ENCODE measurements around the gene CHD2.
"Not testable (repeated sequence)": the region's sequence is repeated elsewhere in the genome, so short reads cannot be mapped to it uniquely, and the experiment has no call there.

CHD2 gene

DNA sequence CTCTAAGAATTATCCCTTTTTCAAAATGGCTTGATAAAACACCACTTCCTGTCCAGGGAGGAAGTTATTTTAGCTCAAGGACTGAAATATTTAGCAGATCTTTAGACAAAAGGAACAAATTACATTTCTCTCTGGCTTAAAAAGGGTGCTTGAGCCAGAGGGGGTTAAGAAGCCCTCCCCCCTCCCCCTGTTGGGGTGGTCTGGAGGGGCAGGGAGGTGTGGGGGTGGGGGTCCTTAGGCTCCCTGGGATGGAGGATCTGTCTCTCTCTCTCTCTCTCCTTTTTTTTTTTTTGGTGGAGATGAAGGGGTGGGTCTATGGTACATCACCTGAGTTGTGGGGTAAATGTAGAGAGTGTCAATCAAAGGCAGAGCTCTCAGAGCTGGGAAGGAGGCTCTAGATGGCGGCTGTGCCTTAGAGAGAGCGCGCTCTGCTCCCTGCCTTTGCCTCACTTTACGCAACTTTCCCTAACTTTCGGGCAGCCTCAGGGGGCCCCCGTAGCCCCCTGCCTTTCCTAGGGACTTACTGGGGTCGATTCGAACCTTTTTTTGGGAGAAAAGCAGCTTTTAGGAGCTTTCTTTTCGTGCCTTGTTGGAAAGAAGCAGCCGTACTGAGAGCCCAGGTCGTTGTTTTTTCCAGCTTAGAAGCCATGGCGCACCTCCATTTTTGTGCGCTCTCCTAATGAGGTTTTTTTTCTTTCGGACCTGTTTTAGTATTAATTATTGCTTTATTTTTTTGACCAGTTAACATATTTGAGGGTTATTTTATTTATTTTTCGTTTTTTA lies at the start of gene CHD2:
TSS of gene CHD2 (plus strand) at position 377 of the 783 bp plus-strand sequence. CDS start 914 bp downstream, outside the sequence.
- peak; percentile 55 for DNase-seq (ENCODE audit: low read depth)

- DNase-seq (ENCODE audit: low read depth): no peak
These were observed 46.9 kb upstream of the CHD2 start for GRCh38 chr15:92853222-92853621.

DNA sequence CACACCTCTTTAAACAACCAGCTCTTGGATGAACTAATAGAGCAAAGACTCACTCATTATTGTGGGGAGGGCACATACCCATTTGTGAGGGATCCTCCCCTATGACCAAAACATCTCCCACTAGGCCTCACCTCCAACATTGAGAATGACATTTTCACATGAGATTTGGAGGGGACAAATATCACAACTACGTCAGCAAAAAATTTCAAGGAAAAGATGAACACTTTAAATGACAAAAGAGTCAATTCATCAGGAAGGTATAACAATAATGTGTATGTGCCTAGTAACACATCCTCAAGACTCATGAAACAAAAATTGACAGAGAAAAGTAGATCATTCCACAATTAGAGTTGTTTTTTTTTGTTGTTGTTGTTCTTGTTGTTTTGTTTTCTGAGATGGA lies 38.4 kb upstream of the CHD2 start:
- no peak for DNase-seq (ENCODE audit: low read depth)

GRCh38 chr15:92864127-92864814 lies 35.9 kb upstream of the CHD2 start:
- no peak for DNase-seq (ENCODE audit: low read depth)

DNA sequence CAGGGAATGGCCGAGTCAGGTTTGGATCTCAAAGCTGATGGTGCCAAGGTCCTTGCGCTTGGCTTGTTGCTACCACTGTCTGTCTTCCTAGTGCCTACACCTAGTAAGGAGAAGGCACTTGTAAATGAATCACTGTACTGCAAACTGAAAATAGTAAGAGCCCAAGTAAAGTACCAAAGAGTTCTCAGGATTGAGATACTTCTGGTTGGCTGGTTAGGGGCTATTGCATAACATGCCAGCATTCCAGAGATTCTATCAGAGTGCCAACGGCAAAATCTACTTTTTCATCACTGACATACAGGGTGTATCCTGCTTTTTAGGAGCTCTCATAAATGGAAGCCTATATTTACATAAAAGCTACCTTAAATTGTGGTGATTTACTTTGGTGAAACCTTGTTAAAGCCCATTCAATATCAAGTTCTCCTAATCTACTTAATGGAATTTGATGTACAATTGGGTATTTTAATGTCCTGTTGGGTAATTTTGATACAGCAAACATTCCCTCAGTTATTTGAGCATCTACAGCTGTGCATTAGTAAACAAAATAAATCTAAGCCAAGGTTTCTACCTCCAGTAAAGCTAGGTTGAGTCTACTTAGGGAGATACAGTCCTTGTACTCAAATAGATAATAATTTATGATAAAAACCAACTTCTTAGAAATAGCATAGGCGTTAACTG lies 30.7 kb upstream of the CHD2 start:
- DNase-seq (ENCODE audit: low read depth): no peak

GRCh38 chr15:92870010-92870591 lies 30.0 kb upstream of the CHD2 start:
- DNase-seq (ENCODE audit: low read depth): no peak

GRCh38 chr15:92872967-92873366 lies 27.2 kb upstream of the CHD2 start:
- DNase-seq (ENCODE audit: low read depth): not testable (repeated sequence)

- no peak for DNase-seq (ENCODE audit: low read depth)
These were observed 23.1 kb upstream of the CHD2 start for GRCh38 chr15:92877000-92877399.

- no peak for DNase-seq (ENCODE audit: low read depth)
These were observed 22.7 kb upstream of the CHD2 start for GRCh38 chr15:92877416-92877815.

DNA sequence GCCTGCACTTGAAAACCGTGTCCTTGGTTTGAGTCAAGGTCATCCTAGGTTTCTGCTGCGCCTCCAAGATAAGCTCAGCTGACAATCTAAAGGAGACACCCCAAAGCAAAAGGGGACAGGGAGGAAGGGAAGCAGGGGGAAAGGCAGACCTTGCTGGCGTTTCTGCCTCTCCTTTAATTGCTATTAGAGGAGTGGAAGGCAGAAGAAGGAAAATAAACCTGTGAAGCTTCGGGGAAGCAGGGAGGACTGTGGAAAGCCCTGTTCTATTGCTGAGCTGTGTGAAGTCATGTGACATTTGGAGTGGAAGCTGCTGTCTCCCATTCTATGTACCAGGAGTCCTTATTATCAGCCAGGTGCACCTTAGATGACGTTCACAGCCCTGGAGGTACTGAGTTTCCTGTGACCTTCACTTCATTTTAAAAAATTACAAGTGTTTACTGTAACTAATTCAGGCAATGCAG lies 21.5 kb upstream of the CHD2 start:
- DNase-seq (ENCODE audit: low read depth): no peak

GRCh38 chr15:92879949-92880725 lies 20.0 kb upstream of the CHD2 start:
- DNase-seq (ENCODE audit: low read depth): no peak

GRCh38 chr15:92880796-92881195 lies 19.3 kb upstream of the CHD2 start:
- no peak for DNase-seq (ENCODE audit: low read depth)

GRCh38 chr15:92881211-92881754 lies 18.8 kb upstream of the CHD2 start:
- DNase-seq (ENCODE audit: low read depth): no peak

GRCh38 chr15:92881802-92882696 lies 18.1 kb upstream of the CHD2 start:
- DNase-seq (ENCODE audit: low read depth): peak; percentile 97

- DNase-seq (ENCODE audit: low read depth): no peak
These were observed 17.4 kb upstream of the CHD2 start for GRCh38 chr15:92882697-92883162.

DNA sequence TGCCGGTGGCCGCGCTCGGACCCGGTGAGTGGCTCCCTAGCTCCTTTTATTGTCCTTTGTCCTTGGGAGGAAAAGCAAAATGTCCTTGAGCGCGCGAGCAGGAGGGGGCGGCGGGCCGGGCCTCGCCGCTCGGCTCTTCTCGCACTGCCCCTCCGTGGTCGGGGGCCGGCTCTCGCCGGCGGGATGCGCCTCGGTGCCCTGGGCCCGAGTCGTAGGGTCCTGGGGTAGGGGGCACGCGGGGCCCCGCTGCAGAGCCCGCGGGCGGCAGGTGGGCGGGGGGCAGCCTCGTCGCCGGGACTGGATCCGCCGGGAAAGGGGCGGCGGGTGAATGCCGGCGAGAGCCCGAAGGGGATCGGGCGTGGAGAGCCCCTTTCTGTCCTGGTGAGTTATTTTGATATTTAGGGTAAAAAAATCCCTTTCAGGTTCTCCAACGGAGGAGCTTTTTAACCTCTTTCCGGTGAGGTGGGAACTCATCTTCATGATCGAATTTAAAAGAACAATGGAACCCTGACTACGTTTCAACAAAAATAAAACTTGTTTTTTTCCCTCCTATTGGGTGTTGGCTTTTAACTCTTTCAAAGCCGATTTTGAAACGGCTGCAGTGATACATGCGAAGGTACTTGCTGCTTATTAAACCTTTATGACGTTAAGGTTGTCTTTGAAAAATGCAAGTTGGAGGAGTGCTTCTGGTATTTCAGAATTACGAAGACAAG lies 16.8 kb upstream of the CHD2 start:
- peak; percentile 20 for DNase-seq (ENCODE audit: low read depth)

DNA sequence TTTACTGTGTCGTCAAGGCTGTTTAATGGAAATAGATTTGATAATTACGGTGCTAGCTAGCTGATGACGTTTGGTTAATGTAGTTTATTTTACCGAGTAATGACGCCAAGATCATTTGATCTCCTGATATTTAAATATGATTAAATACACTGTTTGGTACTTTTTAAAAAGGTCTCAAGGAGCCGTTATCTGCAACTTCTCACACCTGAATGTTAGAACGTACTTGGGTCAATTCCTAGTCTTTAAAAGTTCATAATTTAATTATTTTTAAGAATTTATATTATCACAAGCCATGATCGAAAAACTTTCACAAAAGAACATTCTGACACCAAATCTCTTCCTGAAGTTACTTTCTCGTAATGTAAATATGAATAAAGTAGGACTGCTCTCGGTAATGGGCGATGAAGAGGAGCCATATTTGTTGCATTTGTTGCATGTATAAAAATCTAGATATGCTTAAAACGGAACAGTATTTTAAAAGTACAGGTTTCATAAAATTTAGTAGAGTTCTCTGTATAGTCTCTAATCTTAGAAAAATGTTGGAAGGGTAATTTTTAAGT lies 16.2 kb upstream of the CHD2 start:
- no peak for DNase-seq (ENCODE audit: low read depth)

GRCh38 chr15:92884436-92885223 lies 15.5 kb upstream of the CHD2 start:
- no peak for DNase-seq (ENCODE audit: low read depth)
